Hepatocyte (in vitro differentiated cells): ENCODE data around the gene KANK4. TPM values are rescaled to one million over a fixed set of nuclear protein-coding genes. Genes with fewer than 3 reads are reported as not detected.

Experiments
- DNase-seq: peaks from one replicate; pipeline ENCODE4 v3.0.0-alpha.2; 2016; ENCODE audit warnings: low spot score
- H2AFZ ChIP-seq: fragments of 200-600 bp; sonication (generic); 2 replicates; pipeline ENCODE4 v1.6.0; 2016; ENCODE audit warnings: antibody characterized with exemption, mild to moderate bottlenecking
- H3K27ac ChIP-seq: fragments of 200-600 bp; sonication (generic); 2 replicates; pipeline ENCODE4 v1.5.1; 2016; ENCODE audit warnings: mild to moderate bottlenecking
- H3K27me3 ChIP-seq: fragments of 200-600 bp; sonication (generic); 2 replicates; pipeline ENCODE4 v1.6.1; 2016
- H3K36me3 ChIP-seq: fragments of 200-600 bp; sonication (generic); replicated peaks from 2 replicates; pipeline ENCODE4 v1.5.1; 2016; ENCODE audit warnings: low read depth; ENCODE audit not compliant: insufficient read depth
- H3K4me1 ChIP-seq: fragments of 200-600 bp; sonication (generic); 2 replicates; pipeline ENCODE4 v1.5.1; 2016; ENCODE audit warnings: mild to moderate bottlenecking, moderate library complexity; ENCODE audit not compliant: insufficient read depth
- H3K4me2 ChIP-seq: fragments of 200-600 bp; sonication (generic); 2 replicates; pipeline ENCODE4 v1.6.0; 2016
- H3K4me3 ChIP-seq: fragments of 200-600 bp; sonication (generic); 2 replicates; pipeline ENCODE4 v1.5.1; 2016; ENCODE audit warnings: mild to moderate bottlenecking
- H3K79me2 ChIP-seq: fragments of 200-600 bp; sonication (generic); 2 replicates; pipeline ENCODE4 v1.6.0; 2017; ENCODE audit warnings: mild to moderate bottlenecking
- H3K9me2 ChIP-seq: fragments of 200-600 bp; sonication (generic); replicated peaks from 2 replicates; pipeline ENCODE4 v1.6.0; 2017; ENCODE audit warnings: mild to moderate bottlenecking; ENCODE audit not compliant: insufficient read depth
- H3K9me3 ChIP-seq: fragments of 200-600 bp; sonication (generic); 2 replicates; pipeline ENCODE4 v1.5.1; 2016; ENCODE audit warnings: low read depth, mild to moderate bottlenecking
- H4K20me1 ChIP-seq: fragments of 200-600 bp; sonication (generic); 2 replicates; pipeline ENCODE4 v1.6.0; 2016; ENCODE audit warnings: mild to moderate bottlenecking; ENCODE audit not compliant: insufficient read depth, poor library complexity, severe bottlenecking
- CTCF ChIP-seq: fragments of 200-600 bp; sonication (generic); IDR thresholded peaks from 2 replicates; pipeline ENCODE4 v1.5.1; 2016; ENCODE audit warnings: antibody characterized with exemption, mild to moderate bottlenecking; ENCODE audit not compliant: poor library complexity
- EZH2 ChIP-seq: fragments of 200-600 bp; sonication (generic); IDR thresholded peaks from 2 replicates; pipeline ENCODE4 v1.6.1; 2016; ENCODE audit warnings: antibody characterized with exemption, mild to moderate bottlenecking, borderline replicate concordance
- EZH2phosphoT487 ChIP-seq: fragments of 200-600 bp; sonication (generic); IDR thresholded peaks from one replicate; pipeline ENCODE4 v1.6.1; 2018; ENCODE audit warnings: antibody characterized with exemption, mild to moderate bottlenecking, low read depth, moderate library complexity; ENCODE audit not compliant: unreplicated experiment, severe bottlenecking
- WGBS: methylation state at CpG from one replicate; pipeline ENCODE4 v1.1.6; 2016; ENCODE audit warnings: low lambda C conversion rate; ENCODE audit errors: missing lambda C conversion rate; 5-methylcytosine and 5-hydroxymethylcytosine counted together
- polyA plus RNA-seq: library from polyadenylated mRNA; unstranded; fragments of >200 nt; fragmentation: Nextera tagmentation; extraction: Ambion mirVana; gene quantifications from 2 replicates; pipeline ENCODE4 v1.2.1, GENCODE V29; 2016
- total RNA-seq: library from RNA; depleted of rRNA; stranded (reverse); fragments of >200 nt; gene quantifications from 2 replicates; pipeline ENCODE4 v1.2.3, GENCODE V29; 2014

Gene KANK4
- total and polyA plus RNA-seq, 2 experiments from 2014 or later: 6.0 to 7.7 TPM

DNA sequence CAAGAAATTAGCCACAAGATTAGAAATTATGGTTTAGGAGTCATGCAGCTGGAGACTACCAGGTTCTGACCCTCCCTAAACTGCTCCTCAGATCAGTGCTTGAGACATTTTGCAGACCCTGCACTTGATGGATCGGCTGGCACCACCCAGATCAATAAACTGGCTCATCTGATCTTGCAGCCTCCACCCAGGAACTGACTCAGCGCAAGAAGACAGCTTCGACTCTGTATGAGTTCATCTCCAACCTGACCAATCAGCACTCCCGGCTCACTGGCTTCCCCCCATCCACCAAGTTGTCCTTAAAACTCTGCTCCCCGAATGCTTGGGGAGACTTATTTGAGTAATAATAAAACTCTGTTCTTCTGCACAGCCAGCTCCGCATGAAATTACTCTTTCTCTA lies 84.5 kb downstream of the KANK4 start:
- Histone ChIP-seq H3K4me3 (no peak overlapping the region), H3K27ac (no peak overlapping the region), H3K4me1 (peaks cover 4% of the 10 kb centered on the region), H3K36me3 (no peaks in the 10 kb centered on the region), H3K9me3 (no peaks in the 10 kb centered on the region), H4K20me1 (no peaks in the 10 kb centered on the region), H2AFZ (no peak overlapping the region), H3K27me3 (no peaks in the 10 kb centered on the region), H3K9me2 (no peaks in the 10 kb centered on the region), H3K4me2 (no peak overlapping the region), H3K79me2 (no peaks in the 10 kb centered on the region)
- 78% methylated on average over 6 of the region's 6 CpGs for WGBS
- no peak for DNase-seq
- TF ChIP-seq CTCF (no peak), EZH2 (no peak), EZH2phosphoT487 (no peak)

- no peak overlapping the region for H3K27ac ChIP-seq
- no peak overlapping the region for H3K4me3 ChIP-seq
- WGBS: 96% methylated on average over 7 of the region's 7 CpGs
- no peaks in the 10 kb centered on the region for H3K79me2 ChIP-seq
- TF ChIP-seq EZH2 (no peak), EZH2phosphoT487 (no peak), CTCF (no peak)
- no peaks in the 10 kb centered on the region for H3K27me3 ChIP-seq
- peaks cover 6% of the 10 kb centered on the region for H3K4me1 ChIP-seq
- H3K9me3 ChIP-seq: no peaks in the 10 kb centered on the region
- no peaks in the 10 kb centered on the region for H3K9me2 ChIP-seq
- H3K36me3 ChIP-seq: no peaks in the 10 kb centered on the region
- H3K4me2 ChIP-seq: no peak overlapping the region
- H2AFZ ChIP-seq: no peak overlapping the region
- H4K20me1 ChIP-seq: no peaks in the 10 kb centered on the region
- no peak for DNase-seq
Measured at GRCh38 chr1:62233926-62234450, 85.2 kb downstream of the KANK4 start.

DNA sequence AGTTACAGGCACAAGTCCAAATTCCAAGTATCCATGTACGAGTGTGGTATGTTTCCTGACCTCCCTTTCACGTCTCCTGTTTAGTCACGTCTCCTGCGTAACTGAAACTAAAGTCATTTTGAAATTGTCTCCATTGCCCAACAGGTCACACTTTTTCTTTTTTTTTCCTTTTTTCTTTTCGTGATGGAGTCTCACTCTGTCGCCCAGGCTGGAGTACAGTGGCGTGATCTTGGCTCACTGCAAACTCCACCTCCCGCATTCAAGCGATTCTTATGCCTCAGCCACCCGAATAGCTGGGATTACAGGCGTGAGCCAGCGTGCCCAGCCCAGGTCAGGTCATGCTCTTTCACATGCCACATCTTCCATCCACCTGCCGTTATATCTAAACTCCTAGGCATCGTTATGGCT lies 86.4 kb downstream of the KANK4 start:
- Histone ChIP-seq H3K9me2 (no peaks in the 10 kb centered on the region), H3K36me3 (no peaks in the 10 kb centered on the region), H3K4me1 (peaks cover 6% of the 10 kb centered on the region), H3K27me3 (no peaks in the 10 kb centered on the region), H3K4me2 (no peak overlapping the region), H3K79me2 (no peaks in the 10 kb centered on the region), H3K9me3 (no peaks in the 10 kb centered on the region), H3K27ac (no peak overlapping the region), H2AFZ (no peak overlapping the region), H3K4me3 (no peak overlapping the region), H4K20me1 (no peaks in the 10 kb centered on the region)
- WGBS: 91% methylated on average over 14 of the region's 14 CpGs
- no peak for DNase-seq
- TF ChIP-seq CTCF (no peak), EZH2 (no peak), EZH2phosphoT487 (no peak)
